Activated T-helper 1 cell treated with anti-CD3 and anti-CD28 coated beads, Interleukin-12 subunit alpha, Interleukin-12 subunit beta, Interleukin-2, Interleukin-4 antibody, amounts not matched to agents 30 ng/mL and 10 ng/mL and 1 ng/mL, durations not matched to agents 14 hours and 24 hours and 36 hours (primary cell): Measurements from ENCODE around the gene EXTL2. TPM values are rescaled to one million over a fixed set of nuclear protein-coding genes. Genes with fewer than 3 reads are reported as not detected.

Experiments
- DNase-seq: peaks from one replicate; pipeline ENCODE4 v3.0.0; 2021; ENCODE audit warnings: low spot score
- H3K27ac Mint-ChIP-seq: one replicate; pipeline ENCODE4 v1.8.0; 2021; ENCODE audit warnings: mild to moderate bottlenecking, mixed read lengths
- H3K27me3 Mint-ChIP-seq: one replicate; pipeline ENCODE4 v1.8.0; 2022; ENCODE audit warnings: mild to moderate bottlenecking, moderate library complexity, mixed read lengths; ENCODE audit not compliant: insufficient read depth
- H3K36me3 Mint-ChIP-seq: one replicate; pipeline ENCODE4 v1.8.0; 2021; ENCODE audit warnings: low read depth, mixed read lengths
- H3K4me1 Mint-ChIP-seq: one replicate; pipeline ENCODE4 v1.8.0; 2021; ENCODE audit warnings: low read depth, mixed read lengths
- H3K4me3 Mint-ChIP-seq: one replicate; pipeline ENCODE4 v1.8.0; 2021; ENCODE audit warnings: mild to moderate bottlenecking, moderate library complexity, mixed read lengths
- H3K9me3 Mint-ChIP-seq: one replicate; pipeline ENCODE4 v1.8.0; 2021; ENCODE audit warnings: mixed read lengths
- intact Hi-C: fragments of 100-400 bp; cut with micrococcal nuclease; formaldehyde crosslinking; loops from one replicate; pipeline ENCODE4 v1.15.1; 2024
- total RNA-seq: library from RNA; stranded (reverse); gene quantifications from 2 replicates; pipeline ENCODE4 v1.2.3, GENCODE V29; 2022

Gene EXTL2
- total RNA-seq, 1 donor from 2014 or later: 2.6 TPM

DNA sequence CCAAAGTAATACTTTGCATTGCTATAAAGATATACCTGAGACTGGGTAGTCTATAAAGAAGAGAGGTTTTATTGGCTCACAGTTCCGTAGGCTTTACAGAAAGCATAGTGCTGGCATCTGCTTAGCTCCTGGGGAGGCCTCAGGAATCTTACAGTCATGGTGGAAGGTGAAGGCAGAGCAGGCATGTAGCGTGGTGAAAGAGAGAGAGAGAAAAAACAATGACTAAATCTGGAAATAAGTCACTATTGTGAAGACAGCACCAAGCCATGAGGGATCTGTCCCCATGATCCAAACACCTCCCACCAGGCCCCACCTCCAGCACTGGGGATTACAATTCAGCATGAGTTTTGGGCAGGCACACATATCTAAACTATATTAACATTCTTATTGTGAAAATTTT is 31.6 kb upstream of the EXTL2 start:
- Mint-ChIP-seq H3K4me1 (peaks cover 45% of the 10 kb centered on the region), H3K27ac (peak overlapping the region; percentile 51), H3K27me3 (no peaks in the 10 kb centered on the region), H3K36me3 (peaks cover 36% of the 10 kb centered on the region), H3K4me3 (no peak overlapping the region), H3K9me3 (peaks cover 4% of the 10 kb centered on the region)
- DNase-seq: no peak
- intact Hi-C loops: loop anchor here (2.0 kb wide), 1 partner anchor 99 kb away; the partner anchor contains the start of gene DPH5

DNA sequence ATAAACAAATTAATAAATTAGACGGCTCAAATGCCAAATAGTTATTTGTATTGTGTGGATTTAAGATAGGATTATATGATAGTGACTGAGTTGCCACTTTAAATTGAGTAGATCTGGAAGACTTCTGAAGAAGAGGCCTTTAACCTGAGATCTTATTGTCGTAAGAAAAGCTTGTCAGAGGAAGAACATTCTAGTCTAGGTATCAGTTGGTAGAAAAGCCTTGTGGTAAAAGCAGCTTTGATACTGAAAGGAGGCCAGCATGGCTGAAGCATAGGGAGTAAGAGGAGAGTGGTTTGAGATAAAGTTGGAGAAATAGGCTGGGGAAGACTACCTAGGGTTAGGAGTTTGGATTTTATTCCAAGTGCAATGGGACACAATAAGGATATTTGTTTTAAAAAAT is 30.3 kb upstream of the EXTL2 start:
- Mint-ChIP-seq H3K27ac (no peak overlapping the region), H3K9me3 (peaks cover 4% of the 10 kb centered on the region), H3K4me3 (no peak overlapping the region), H3K4me1 (peaks cover 41% of the 10 kb centered on the region), H3K27me3 (no peaks in the 10 kb centered on the region), H3K36me3 (peaks cover 35% of the 10 kb centered on the region)
- DNase-seq: no peak
- intact Hi-C loops: loop anchor here (5.0 kb wide), 2 partner anchors 197 to 642 kb away; no protein-coding TSS in a partner anchor

GRCh38 chr1:100924212-100924611 is 29.6 kb upstream of the EXTL2 start:
- Mint-ChIP-seq H3K36me3 (peaks cover 35% of the 10 kb centered on the region), H3K9me3 (peaks cover 4% of the 10 kb centered on the region), H3K27me3 (no peaks in the 10 kb centered on the region), H3K4me3 (no peak overlapping the region), H3K27ac (no peak overlapping the region), H3K4me1 (peaks cover 34% of the 10 kb centered on the region)
- intact Hi-C loops: loop anchor here (5.0 kb wide), 2 partner anchors 198 to 643 kb away; no protein-coding TSS in a partner anchor
- DNase-seq: no peak

GRCh38 chr1:100921110-100921706 is 26.6 kb upstream of the EXTL2 start:
- Mint-ChIP-seq H3K9me3 (peaks cover 2% of the 10 kb centered on the region), H3K27me3 (no peaks in the 10 kb centered on the region), H3K4me1 (peaks cover 29% of the 10 kb centered on the region), H3K4me3 (no peak overlapping the region), H3K36me3 (peaks cover 54% of the 10 kb centered on the region), H3K27ac (no peak overlapping the region)
- intact Hi-C loops: loop anchor here (1.0 to 5.0 kb wide), 8 partner anchors 24 to 646 kb away; partner anchors contain the start of gene SLC30A7
- no peak for DNase-seq

GRCh38 chr1:100912019-100912418 is 17.4 kb upstream of the EXTL2 start:
- no peak for DNase-seq
- no peaks in the 10 kb centered on the region for H3K27me3 Mint-ChIP-seq
- H3K9me3 Mint-ChIP-seq: no peaks in the 10 kb centered on the region
- peaks cover 14% of the 10 kb centered on the region for H3K4me1 Mint-ChIP-seq
- no peak overlapping the region for H3K4me3 Mint-ChIP-seq
- peaks cover 49% of the 10 kb centered on the region for H3K36me3 Mint-ChIP-seq
- H3K27ac Mint-ChIP-seq: no peak overlapping the region
- intact Hi-C loops: no loop called here

GRCh38 chr1:100909018-100909417 is 14.4 kb upstream of the EXTL2 start:
- DNase-seq: no peak
- Mint-ChIP-seq H3K9me3 (peaks cover 5% of the 10 kb centered on the region), H3K27me3 (no peaks in the 10 kb centered on the region), H3K4me1 (peaks cover 21% of the 10 kb centered on the region), H3K27ac (no peak overlapping the region), H3K4me3 (no peak overlapping the region), H3K36me3 (peaks cover 53% of the 10 kb centered on the region)
- intact Hi-C loops: no loop called here

DNA sequence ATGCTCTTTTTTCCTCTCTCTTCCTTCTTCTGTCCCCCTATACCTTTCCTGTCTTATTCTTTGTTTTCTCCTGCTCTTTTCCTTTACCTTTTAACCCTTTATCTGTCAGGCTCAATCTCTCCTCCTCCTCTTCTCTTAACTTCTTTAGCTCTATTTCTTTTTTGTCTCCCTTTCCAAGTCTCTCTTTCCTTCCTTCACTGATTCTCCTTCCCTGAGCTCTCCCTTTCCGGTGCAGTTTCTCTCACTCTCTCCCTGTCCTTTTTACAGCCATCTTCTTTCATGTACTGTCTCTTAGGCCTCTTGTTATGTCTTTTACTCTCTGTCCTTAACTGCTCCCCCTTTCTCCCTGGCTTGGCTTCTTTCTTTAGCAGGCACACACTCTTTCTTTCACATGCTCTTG is 13.2 kb upstream of the EXTL2 start:
- peak overlapping the region; percentile 1 for H3K27ac Mint-ChIP-seq

GRCh38 chr1:100905181-100905580 is 10.5 kb upstream of the EXTL2 start:
- H3K4me1 Mint-ChIP-seq: peaks cover 29% of the 10 kb centered on the region

More for the DNA sequence above, 13.2 kb upstream of the EXTL2 start:
- intact Hi-C loops: no loop called here
- Mint-ChIP-seq H3K36me3 (peaks cover 45% of the 10 kb centered on the region), H3K27me3 (no peaks in the 10 kb centered on the region), H3K4me1 (peaks cover 21% of the 10 kb centered on the region), H3K4me3 (no peak overlapping the region), H3K9me3 (peaks cover 5% of the 10 kb centered on the region)
- DNase-seq: no peak

DNA sequence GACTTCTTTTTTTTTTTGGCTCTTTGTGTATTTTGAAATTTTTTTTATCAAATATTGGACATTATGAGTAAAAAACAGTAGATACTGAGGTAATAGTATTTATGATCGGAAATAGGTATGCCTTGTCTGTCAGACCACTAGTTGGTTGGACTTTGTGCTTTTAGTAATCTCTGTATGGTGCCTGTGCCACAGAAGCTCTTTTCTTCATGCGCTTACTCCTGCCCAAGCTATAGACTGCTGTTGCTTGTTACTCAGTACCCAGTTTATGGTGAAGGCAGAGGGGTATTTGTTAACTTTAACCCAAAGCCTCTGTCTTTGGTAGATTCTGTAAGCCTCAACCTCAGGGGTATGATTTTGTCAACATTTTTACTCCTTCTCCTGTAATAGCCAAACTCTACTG is 9.9 kb upstream of the EXTL2 start:
- Mint-ChIP-seq H3K4me1 (peaks cover 35% of the 10 kb centered on the region), H3K27ac (no peak overlapping the region), H3K27me3 (no peaks in the 10 kb centered on the region), H3K9me3 (peaks cover 5% of the 10 kb centered on the region), H3K36me3 (peaks cover 60% of the 10 kb centered on the region), H3K4me3 (no peak overlapping the region)
- no peak for DNase-seq
- intact Hi-C loops: no loop called here

More at GRCh38 chr1:100905181-100905580, 10.5 kb upstream of the EXTL2 start:
- H3K27ac Mint-ChIP-seq: no peak overlapping the region
- no peaks in the 10 kb centered on the region for H3K27me3 Mint-ChIP-seq
- peaks cover 53% of the 10 kb centered on the region for H3K36me3 Mint-ChIP-seq
- no peak overlapping the region for H3K4me3 Mint-ChIP-seq
- peaks cover 5% of the 10 kb centered on the region for H3K9me3 Mint-ChIP-seq
- intact Hi-C loops: no loop called here
- no peak for DNase-seq

- DNase-seq: no peak
- H3K27ac Mint-ChIP-seq: no peak overlapping the region
- no peak overlapping the region for H3K4me3 Mint-ChIP-seq
- peaks cover 5% of the 10 kb centered on the region for H3K9me3 Mint-ChIP-seq
- H3K4me1 Mint-ChIP-seq: peaks cover 38% of the 10 kb centered on the region
- intact Hi-C loops: no loop called here
- no peaks in the 10 kb centered on the region for H3K27me3 Mint-ChIP-seq
- peaks cover 62% of the 10 kb centered on the region for H3K36me3 Mint-ChIP-seq
Observed at GRCh38 chr1:100903777-100904176, 9.1 kb upstream of the EXTL2 start.

DNA sequence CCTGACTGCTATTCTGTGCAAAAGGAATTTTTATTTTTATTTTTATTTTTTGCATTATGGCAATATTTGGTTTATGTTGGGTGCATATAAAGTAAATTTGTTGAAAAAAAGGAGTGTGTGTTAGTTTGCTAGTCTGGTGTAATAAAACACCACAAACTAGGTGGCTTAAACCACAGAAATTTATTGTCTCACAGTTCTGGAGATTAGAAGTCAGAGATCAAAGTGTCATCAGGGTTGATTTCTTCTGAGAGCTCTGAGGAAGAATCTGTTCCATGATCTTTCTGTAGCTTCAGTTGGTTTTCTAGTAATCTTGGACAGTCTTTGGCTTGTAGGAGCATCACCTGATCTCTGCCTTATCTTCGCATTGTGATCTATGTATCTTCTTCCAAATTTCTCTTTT is 7.7 kb upstream of the EXTL2 start:
- Mint-ChIP-seq H3K4me1 (peaks cover 42% of the 10 kb centered on the region), H3K9me3 (peaks cover 5% of the 10 kb centered on the region), H3K27me3 (no peaks in the 10 kb centered on the region), H3K36me3 (peaks cover 59% of the 10 kb centered on the region), H3K27ac (no peak overlapping the region), H3K4me3 (no peak overlapping the region)
- no peak for DNase-seq
- intact Hi-C loops: no loop called here

DNA sequence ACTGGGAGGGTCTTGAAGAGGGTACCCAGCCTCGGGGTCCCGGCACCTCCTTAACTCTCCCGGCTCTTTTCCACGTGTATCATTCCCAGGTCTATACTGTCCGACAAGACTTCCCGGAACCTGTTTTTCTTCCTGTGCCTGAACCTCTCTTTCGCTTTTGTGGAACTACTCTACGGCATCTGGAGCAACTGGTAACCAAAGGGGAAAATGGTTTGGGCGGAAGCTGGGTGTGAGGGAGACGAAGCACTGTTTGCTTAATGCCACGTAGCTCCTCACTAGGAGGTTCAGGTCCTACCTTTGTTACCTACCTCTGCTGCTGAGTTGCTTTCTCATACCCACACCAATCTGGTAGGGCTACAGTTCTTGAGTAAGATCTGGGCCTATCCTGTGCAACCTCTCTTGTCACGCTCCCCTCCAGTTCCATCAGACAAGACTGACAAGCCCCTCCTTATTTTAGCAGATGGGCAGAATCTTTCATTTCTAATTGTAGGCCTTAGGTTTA is 1.9 kb upstream of the EXTL2 start:
- peak; percentile 50 for DNase-seq
- Mint-ChIP-seq H3K4me1 (peaks cover 70% of the 10 kb centered on the region), H3K36me3 (peaks cover 38% of the 10 kb centered on the region), H3K27ac (peak overlapping the region; percentile 96), H3K4me3 (peak overlapping the region; percentile 93), H3K9me3 (no peaks in the 10 kb centered on the region), H3K27me3 (no peaks in the 10 kb centered on the region)
- intact Hi-C loops: loop anchor here (1.0 to 10.0 kb wide), 9 partner anchors 24 to 922 kb away; partner anchors contain the start of genes DPH5 and TRMT13
